HEK293 (cell line): ENCODE data around the gene ZC3H10.

ENCODE experiments used
- CTCF ChIA-PET: fragments of 350-600 bp; formaldehyde crosslinking; extraction: SDS; loops from one replicate; lab custom pipeline; 2021; ENCODE audit warnings: antibody characterized with exemption; lab: Yijun Ruan, JAX
- POLR2A ChIA-PET: fragments of 300-600 bp; formaldehyde crosslinking; extraction: SDS; loops from one replicate; lab custom pipeline; 2020; ENCODE audit warnings: antibody characterized with exemption, inconsistent platforms; lab: Yijun Ruan, JAX
- H3K27ac ChIP-seq: fragments of 200-500 bp; sonication (Bioruptor generic); 2 replicates; pipeline ENCODE4 v1.5.1; 2014; ENCODE audit warnings: low read depth, low read length, control low read depth, inconsistent platforms; ENCODE audit errors: extremely low read depth
- H3K36me3 ChIP-seq, 2 experiments: fragments of 200-500 bp in 1 of 2; sonication (Bioruptor generic) in 1 of 2; 1 replicate in 1 of 2; 2 replicates in 1 of 2; pipeline ENCODE4 v1.5.1; 2014 to 2017; ENCODE audit warnings: inconsistent platforms in 2 of 2, low read length in 2 of 2; ENCODE audit not compliant: control insufficient read depth in 2 of 2, insufficient read depth in 1 of 2
- H3K4me1 ChIP-seq: fragments of 200-500 bp; sonication (Bioruptor generic); 2 replicates; pipeline ENCODE4 v1.5.1; 2014; ENCODE audit warnings: mild to moderate bottlenecking, low read length, inconsistent platforms; ENCODE audit not compliant: control insufficient read depth, insufficient read depth
- H3K4me3 ChIP-seq: 2 replicates; pipeline ENCODE4 v1.5.1; 2011; ENCODE audit warnings: low read depth, mild to moderate bottlenecking, control low read depth, low read length, moderate library complexity
- H3K9me3 ChIP-seq: fragments of 200-500 bp; sonication (Bioruptor generic); 2 replicates; pipeline ENCODE4 v1.5.1; 2014; ENCODE audit warnings: low read depth, low read length, inconsistent platforms; ENCODE audit not compliant: control insufficient read depth, insufficient read depth
- GLIS2 ChIP-seq: fragments of 450-650 bp; formaldehyde crosslinking; IDR thresholded peaks from 2 replicates; pipeline ENCODE4 v1.5.1; 2016; ENCODE audit warnings: missing biosample characterization, missing genetic modification characterization
- HOXC10 ChIP-seq: sonication (generic); formaldehyde crosslinking; IDR thresholded peaks from 2 replicates; pipeline ENCODE4 v1.8.1; 2023; ENCODE audit warnings: mild to moderate bottlenecking, missing genetic modification reagents
- PRDM1 ChIP-seq: fragments of 450-650 bp; formaldehyde crosslinking; IDR thresholded peaks from 2 replicates; pipeline ENCODE4; 2016; ENCODE audit warnings: missing biosample characterization, missing genetic modification characterization
- ZBTB1 ChIP-seq: fragments of 450-650 bp; formaldehyde crosslinking; IDR thresholded peaks from 2 replicates; pipeline ENCODE4 v1.5.1; 2016; ENCODE audit warnings: missing biosample characterization, missing genetic modification characterization
- ZNF121 ChIP-seq: fragments of 450-650 bp; formaldehyde crosslinking; IDR thresholded peaks from 2 replicates; pipeline ENCODE4 v1.5.1; 2016; ENCODE audit warnings: missing biosample characterization, missing genetic modification characterization
- ZNF335 ChIP-seq: fragments of 450-650 bp; formaldehyde crosslinking; conservative IDR thresholded peaks from 2 replicates; pipeline ENCODE4 v1.5.1; 2016; ENCODE audit warnings: missing biosample characterization, missing genetic modification characterization
- ZNF394 ChIP-seq: fragments of 450-650 bp; formaldehyde crosslinking; IDR thresholded peaks from 2 replicates; pipeline ENCODE4 v1.5.1; 2016; ENCODE audit warnings: missing biosample characterization, missing genetic modification characterization, mild to moderate bottlenecking, moderate library complexity, borderline replicate concordance
- ZNF548 ChIP-seq: fragments of 450-650 bp; formaldehyde crosslinking; IDR thresholded peaks from 2 replicates; pipeline ENCODE4 v1.5.1; 2016; ENCODE audit warnings: missing biosample characterization, missing genetic modification characterization
- ZNF610 ChIP-seq: fragments of 450-650 bp; formaldehyde crosslinking; IDR thresholded peaks from 2 replicates; pipeline ENCODE4 v1.5.1; 2016; ENCODE audit warnings: missing biosample characterization, missing genetic modification characterization, borderline replicate concordance
- ZNF670 ChIP-seq: fragments of 450-650 bp; formaldehyde crosslinking; IDR thresholded peaks from 2 replicates; pipeline ENCODE4 v1.5.1; 2016; ENCODE audit warnings: missing biosample characterization, missing genetic modification characterization, low read depth
- ZNF830 ChIP-seq: fragments of 450-650 bp; IDR thresholded peaks from 2 replicates; pipeline ENCODE4 v1.5.0; 2018; ENCODE audit warnings: missing biosample characterization, missing genetic modification characterization, low read depth, mild to moderate bottlenecking, moderate library complexity
- TF ChIP-seq, protein P1 (sequence below): fragments of 450-650 bp; formaldehyde crosslinking; IDR thresholded peaks from 2 replicates; pipeline ENCODE4 v1.5.1; 2016; ENCODE audit warnings: missing biosample characterization, missing genetic modification characterization
- TF ChIP-seq, protein P2 (sequence below): fragments of 450-650 bp; formaldehyde crosslinking; IDR thresholded peaks from 2 replicates; pipeline ENCODE4 v1.5.1; 2016; ENCODE audit warnings: missing biosample characterization, missing genetic modification characterization, borderline replicate concordance
- TF ChIP-seq, protein P3 (sequence below): fragments of 450-650 bp; formaldehyde crosslinking; IDR thresholded peaks from 2 replicates; pipeline ENCODE4 v1.5.1; 2016; ENCODE audit warnings: missing biosample characterization, missing genetic modification characterization

Gene ZC3H10

DNA sequence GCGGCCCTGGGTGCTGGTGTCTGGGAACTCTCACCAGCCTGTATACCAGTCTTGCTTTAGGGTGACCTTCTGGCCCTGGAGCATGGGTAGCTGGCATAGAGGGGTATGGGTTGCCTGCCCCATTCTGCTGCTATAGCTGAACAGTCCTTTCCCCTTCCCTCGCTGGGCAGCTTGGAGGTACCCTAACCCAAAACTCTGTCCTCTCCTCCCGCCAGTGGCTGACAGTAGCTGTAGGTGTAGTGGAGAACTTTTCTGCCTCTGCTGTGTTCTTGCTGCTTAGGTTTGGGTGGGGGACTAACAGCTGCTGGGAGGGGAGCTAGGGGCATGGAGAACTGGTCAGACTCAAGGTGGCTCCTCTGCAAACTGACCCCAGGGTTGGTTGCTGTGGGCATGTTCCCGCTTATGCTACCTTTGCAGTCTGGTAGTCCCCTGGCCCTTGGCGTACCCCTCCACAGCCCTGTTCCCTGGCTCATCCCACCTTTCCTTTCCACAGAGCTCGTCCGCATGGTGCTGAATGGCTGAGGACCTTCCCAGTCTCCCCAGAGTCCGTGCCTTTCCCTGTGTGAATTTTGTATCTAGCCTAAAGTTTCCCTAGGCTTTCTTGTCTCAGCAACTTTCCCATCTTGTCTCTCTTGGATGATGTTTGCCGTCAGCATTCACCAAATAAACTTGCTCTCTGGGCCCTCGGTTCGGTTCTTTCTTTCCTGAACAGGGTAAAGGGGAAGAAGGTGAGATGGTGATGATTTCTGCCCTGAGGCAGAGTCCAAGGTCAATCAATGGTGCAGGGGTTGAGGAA, 43.0 kb downstream of the ZC3H10 start:
- peak overlapping the region; percentile 29; the same call in 1 of the 2 replicates for H3K27ac ChIP-seq
- TF ChIP-seq GLIS2 (tag by site-specific recombination) (no peak), PRDM1 (tag by site-specific recombination) (peak; percentile 58; the same call in 1 of the 2 replicates)
- peaks cover 3% of the 10 kb centered on the region; the same call in 1 of the 2 replicates for H3K4me1 ChIP-seq
- peaks cover 24 to 70% of the 10 kb centered on the region in 2 experiments for H3K36me3 ChIP-seq
- no peak overlapping the region for H3K4me3 ChIP-seq
- ChIA-PET POLR2A (interaction anchor here (0.6 to 3.7 kb wide), 10 partner anchors 9 to 199 kb away, joined by 3 to 29 read pairs (median 6); partner anchors contain the start of genes ESYT1, MYL6B, PA2G4 and RNF41), CTCF (interaction anchor here (0.6 to 2.9 kb wide), 3 partner anchors 28 to 1302 kb away, joined by 3 to 16 read pairs (median 5); partner anchors contain the start of gene SMARCC2)
- no peaks in the 10 kb centered on the region for H3K9me3 ChIP-seq

DNA sequence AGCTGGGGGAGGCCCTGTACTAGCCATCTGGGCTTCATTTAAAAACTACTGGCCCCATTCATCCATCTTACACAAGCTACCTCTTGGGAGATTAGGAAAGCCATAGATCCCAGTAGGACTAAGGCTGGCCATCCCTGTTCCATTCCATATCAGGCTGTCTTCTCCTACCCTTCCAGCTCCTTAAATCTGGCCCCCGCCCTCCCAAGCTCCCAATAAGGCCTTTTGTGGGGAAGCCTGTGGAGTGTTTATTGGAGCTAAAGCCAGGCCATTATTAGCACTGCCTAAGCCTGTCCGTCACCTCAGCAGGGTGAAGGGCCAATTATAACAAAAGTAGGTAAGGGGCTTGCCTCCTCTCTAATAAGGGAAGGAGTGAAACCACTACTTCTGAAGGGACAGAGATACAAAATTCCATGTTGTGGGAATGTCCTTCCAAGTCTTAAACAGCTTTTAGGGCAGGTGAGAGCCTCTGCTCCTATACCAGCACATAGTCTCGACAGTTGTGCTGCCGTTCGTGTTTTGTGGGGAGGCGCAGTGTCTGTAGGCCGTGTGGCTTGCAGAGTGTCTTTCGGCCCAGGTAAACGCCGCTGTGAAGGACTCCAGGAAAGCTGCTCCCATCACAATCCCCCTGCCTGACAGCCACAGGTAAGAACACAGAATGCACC, 43.8 kb downstream of the ZC3H10 start:
- POLR2A ChIA-PET, result interaction anchor here (0.6 to 3.7 kb wide), 10 partner anchors 10 to 198 kb away, joined by 3 to 29 read pairs (median 4); partner anchors contain the start of genes ESYT1, MYL6B, PA2G4 and SMARCC2
- peaks cover 30 to 76% of the 10 kb centered on the region in 2 experiments for H3K36me3 ChIP-seq
- CTCF ChIA-PET, result interaction anchor here (0.6 to 2.9 kb wide), 4 partner anchors 27 to 1301 kb away, joined by 3 to 16 read pairs (median 10); partner anchors contain the start of gene SMARCC2

DNA sequence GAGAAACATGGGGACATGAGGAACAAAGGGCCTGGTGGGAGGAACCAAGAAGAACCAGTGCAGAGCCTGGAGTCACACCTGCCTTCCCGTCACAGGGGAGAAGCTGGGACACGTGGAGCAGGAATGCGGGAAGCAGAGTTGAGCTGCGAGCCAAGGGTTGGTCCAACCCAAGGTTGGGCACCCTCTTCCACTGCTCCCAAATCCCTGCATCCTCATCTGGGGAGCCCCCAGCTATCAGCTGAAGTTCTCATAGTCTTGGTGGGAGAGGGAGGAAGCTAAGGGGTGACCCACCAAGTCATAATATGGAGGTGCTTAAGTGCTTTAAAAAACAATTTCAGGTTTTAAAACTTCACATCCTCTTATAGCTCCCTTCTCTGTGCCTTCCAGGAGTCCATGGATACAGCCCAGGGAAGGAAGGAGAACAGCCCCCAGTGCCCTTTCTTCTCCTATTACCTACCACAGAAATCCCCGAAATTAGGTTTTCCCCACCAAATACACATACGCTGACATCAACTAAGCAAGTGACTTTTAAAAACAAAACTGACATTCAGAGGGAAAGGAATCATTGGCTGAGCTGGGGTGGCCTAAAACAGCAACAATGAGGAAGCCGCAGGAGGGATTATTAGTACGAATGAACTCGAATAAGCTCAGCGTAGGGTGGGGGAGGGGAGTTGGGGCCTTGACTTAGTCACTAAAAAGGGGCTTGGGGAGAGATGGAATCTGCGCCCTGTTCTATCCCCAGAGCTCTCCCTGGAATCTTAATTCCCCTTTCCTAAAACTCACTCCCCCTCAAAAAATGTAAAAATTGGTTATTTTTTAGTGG, 44.6 kb downstream of the ZC3H10 start:
- peaks cover 3% of the 10 kb centered on the region; the same call in 1 of the 2 replicates for H3K4me1 ChIP-seq
- H3K36me3 ChIP-seq, result peaks cover 34 to 83% of the 10 kb centered on the region in 2 experiments
- no peak overlapping the region for H3K4me3 ChIP-seq
- no peaks in the 10 kb centered on the region for H3K9me3 ChIP-seq
- ChIA-PET POLR2A (interaction anchor here (0.6 to 3.7 kb wide), 9 partner anchors 8 to 1882 kb away, joined by 3 to 29 read pairs (median 4); partner anchors contain the start of genes ESYT1, HNRNPA1, SMARCC2 and ZC3H10), CTCF (interaction anchor here (0.7 to 2.9 kb wide), 4 partner anchors 11 to 43 kb away, joined by 3 to 16 read pairs (median 8); partner anchors contain the start of genes MYL6B and SMARCC2)
- no peak overlapping the region; the same call in 1 of the 2 replicates for H3K27ac ChIP-seq
- TF ChIP-seq HOXC10 (CRISPR knock-in tag) (no peak), ZNF670 (no peak), PRDM1 (tag by site-specific recombination) (no peak), ZNF394 (peak; percentile 62; the same call in 1 of the 2 replicates), ZNF830 (tag by site-specific recombination) (no peak), ZNF335 (no peak)
- TF ChIP-seq, protein P1, sequence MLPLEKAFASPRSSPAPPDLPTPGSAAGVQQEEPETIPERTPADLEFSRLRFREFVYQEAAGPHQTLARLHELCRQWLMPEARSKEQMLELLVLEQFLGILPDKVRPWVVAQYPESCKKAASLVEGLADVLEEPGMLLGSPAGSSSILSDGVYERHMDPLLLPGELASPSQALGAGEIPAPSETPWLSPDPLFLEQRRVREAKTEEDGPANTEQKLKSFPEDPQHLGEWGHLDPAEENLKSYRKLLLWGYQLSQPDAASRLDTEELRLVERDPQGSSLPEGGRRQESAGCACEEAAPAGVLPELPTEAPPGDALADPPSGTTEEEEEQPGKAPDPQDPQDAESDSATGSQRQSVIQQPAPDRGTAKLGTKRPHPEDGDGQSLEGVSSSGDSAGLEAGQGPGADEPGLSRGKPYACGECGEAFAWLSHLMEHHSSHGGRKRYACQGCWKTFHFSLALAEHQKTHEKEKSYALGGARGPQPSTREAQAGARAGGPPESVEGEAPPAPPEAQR, result no peak
- TF ChIP-seq, protein P2, sequence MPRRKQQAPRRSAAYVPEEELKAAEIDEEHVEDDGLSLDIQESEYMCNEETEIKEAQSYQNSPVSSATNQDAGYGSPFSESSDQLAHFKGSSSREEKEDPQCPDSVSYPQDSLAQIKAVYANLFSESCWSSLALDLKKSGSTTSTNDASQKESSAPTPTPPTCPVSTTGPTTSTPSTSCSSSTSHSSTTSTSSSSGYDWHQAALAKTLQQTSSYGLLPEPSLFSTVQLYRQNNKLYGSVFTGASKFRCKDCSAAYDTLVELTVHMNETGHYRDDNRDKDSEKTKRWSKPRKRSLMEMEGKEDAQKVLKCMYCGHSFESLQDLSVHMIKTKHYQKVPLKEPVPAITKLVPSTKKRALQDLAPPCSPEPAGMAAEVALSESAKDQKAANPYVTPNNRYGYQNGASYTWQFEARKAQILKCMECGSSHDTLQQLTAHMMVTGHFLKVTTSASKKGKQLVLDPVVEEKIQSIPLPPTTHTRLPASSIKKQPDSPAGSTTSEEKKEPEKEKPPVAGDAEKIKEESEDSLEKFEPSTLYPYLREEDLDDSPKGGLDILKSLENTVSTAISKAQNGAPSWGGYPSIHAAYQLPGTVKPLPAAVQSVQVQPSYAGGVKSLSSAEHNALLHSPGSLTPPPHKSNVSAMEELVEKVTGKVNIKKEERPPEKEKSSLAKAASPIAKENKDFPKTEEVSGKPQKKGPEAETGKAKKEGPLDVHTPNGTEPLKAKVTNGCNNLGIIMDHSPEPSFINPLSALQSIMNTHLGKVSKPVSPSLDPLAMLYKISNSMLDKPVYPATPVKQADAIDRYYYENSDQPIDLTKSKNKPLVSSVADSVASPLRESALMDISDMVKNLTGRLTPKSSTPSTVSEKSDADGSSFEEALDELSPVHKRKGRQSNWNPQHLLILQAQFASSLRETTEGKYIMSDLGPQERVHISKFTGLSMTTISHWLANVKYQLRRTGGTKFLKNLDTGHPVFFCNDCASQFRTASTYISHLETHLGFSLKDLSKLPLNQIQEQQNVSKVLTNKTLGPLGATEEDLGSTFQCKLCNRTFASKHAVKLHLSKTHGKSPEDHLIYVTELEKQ, result no peak
- TF ChIP-seq, protein P3, sequence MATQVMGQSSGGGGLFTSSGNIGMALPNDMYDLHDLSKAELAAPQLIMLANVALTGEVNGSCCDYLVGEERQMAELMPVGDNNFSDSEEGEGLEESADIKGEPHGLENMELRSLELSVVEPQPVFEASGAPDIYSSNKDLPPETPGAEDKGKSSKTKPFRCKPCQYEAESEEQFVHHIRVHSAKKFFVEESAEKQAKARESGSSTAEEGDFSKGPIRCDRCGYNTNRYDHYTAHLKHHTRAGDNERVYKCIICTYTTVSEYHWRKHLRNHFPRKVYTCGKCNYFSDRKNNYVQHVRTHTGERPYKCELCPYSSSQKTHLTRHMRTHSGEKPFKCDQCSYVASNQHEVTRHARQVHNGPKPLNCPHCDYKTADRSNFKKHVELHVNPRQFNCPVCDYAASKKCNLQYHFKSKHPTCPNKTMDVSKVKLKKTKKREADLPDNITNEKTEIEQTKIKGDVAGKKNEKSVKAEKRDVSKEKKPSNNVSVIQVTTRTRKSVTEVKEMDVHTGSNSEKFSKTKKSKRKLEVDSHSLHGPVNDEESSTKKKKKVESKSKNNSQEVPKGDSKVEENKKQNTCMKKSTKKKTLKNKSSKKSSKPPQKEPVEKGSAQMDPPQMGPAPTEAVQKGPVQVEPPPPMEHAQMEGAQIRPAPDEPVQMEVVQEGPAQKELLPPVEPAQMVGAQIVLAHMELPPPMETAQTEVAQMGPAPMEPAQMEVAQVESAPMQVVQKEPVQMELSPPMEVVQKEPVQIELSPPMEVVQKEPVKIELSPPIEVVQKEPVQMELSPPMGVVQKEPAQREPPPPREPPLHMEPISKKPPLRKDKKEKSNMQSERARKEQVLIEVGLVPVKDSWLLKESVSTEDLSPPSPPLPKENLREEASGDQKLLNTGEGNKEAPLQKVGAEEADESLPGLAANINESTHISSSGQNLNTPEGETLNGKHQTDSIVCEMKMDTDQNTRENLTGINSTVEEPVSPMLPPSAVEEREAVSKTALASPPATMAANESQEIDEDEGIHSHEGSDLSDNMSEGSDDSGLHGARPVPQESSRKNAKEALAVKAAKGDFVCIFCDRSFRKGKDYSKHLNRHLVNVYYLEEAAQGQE, result no peak

More for the DNA sequence above, 43.8 kb downstream of the ZC3H10 start:
- no peaks in the 10 kb centered on the region for H3K9me3 ChIP-seq
- TF ChIP-seq ZBTB1 (no peak), ZNF548 (tag by site-specific recombination) (no peak), ZNF610 (no peak), ZNF121 (tag by site-specific recombination) (no peak)
- TF ChIP-seq, all 188 proteins: peak for 0
- no peak overlapping the region for H3K4me3 ChIP-seq
- peaks cover 3% of the 10 kb centered on the region; the same call in 1 of the 2 replicates for H3K4me1 ChIP-seq
- peak overlapping the region; percentile 29; the same call in 1 of the 2 replicates for H3K27ac ChIP-seq
